Lower leg skin (tissue), 3 donors: ENCODE results near the gene BABAM1.

Experiments used
- CTCF ChIP-seq, 3 donors: fragments of 450-650 bp; IDR thresholded peaks; one replicate each; pipeline ENCODE4 v1.5.1; 2016; ENCODE audit warnings: antibody characterized with exemption in 3 of 3, mild to moderate bottlenecking in 3 of 3, moderate library complexity in 2 of 3
- POLR2A ChIP-seq, 2 donors: fragments of 450-650 bp; IDR thresholded peaks; one replicate each; pipeline ENCODE4 v1.6.1; 2016 to 2017; ENCODE audit warnings: antibody characterized with exemption in 2 of 2, mild to moderate bottlenecking in 1 of 2, moderate library complexity in 1 of 2

- TF ChIP-seq CTCF (IDR thresholded peaks at IDR 0.05) = no peak
- TF ChIP-seq POLR2A (IDR thresholded peaks at IDR 0.05) = no peak
Measured at GRCh38 chr19:17306285-17306714, 39.1 kb downstream of the BABAM1 start.
